ENCODE data around the gene TMEM214.

DNA sequence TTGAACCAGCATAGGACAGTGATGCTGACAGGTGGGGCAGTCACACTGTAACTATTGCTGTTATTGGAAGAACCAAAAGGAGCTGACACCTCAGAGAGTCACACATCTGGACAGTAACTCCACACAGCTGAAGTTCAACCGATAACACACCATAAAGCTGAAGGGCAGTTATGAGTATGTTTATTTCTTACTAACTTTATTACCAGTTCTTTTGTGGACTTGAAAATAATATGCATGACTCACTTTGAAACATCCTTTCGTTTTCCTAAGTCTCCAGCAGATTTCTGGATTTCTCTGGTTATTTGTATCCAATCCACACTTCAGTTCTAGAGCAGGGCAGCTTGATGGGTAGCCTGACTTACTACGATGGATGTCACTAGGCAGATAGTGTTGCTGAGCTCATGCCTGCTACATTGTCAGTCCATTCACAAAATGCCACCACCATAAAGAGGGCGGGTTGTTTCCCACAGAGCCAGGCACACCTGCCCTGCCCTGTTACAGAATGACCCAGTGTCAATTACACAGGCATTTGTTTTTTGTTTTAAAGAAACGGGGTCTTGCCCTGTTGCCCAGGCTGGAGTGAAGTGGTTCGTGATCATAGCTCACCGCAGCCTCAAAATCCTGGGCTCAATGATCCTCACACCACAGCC, 10.3 kb downstream of the TMEM214 start:
- TF ChIP-seq, protein P1, sequence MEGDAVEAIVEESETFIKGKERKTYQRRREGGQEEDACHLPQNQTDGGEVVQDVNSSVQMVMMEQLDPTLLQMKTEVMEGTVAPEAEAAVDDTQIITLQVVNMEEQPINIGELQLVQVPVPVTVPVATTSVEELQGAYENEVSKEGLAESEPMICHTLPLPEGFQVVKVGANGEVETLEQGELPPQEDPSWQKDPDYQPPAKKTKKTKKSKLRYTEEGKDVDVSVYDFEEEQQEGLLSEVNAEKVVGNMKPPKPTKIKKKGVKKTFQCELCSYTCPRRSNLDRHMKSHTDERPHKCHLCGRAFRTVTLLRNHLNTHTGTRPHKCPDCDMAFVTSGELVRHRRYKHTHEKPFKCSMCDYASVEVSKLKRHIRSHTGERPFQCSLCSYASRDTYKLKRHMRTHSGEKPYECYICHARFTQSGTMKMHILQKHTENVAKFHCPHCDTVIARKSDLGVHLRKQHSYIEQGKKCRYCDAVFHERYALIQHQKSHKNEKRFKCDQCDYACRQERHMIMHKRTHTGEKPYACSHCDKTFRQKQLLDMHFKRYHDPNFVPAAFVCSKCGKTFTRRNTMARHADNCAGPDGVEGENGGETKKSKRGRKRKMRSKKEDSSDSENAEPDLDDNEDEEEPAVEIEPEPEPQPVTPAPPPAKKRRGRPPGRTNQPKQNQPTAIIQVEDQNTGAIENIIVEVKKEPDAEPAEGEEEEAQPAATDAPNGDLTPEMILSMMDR (IDR thresholded peaks at IDR 0.05) = no peak
- no peak for TF ChIP-seq ZFX (IDR thresholded peaks at IDR 0.05; ENCODE audit: borderline replicate concordance)

All from 22Rv1 (cell line).